Prostate gland (tissue), 2 donors: ENCODE data around the gene DIPK1C.

ENCODE experiments used
- POLR2A ChIP-seq: fragments of 450-650 bp; IDR thresholded peaks from one replicate; pipeline ENCODE4 v1.6.1; 2016; ENCODE audit warnings: antibody characterized with exemption, mild to moderate bottlenecking
- TF ChIP-seq, protein P1 (sequence below), 4 experiments: fragments of 200-600 bp in 2 of 4; fragments of 450-650 bp in 2 of 4; sonication (generic) in 2 of 4; IDR thresholded peaks; 1 replicate in 3 of 4; 2 replicates in 1 of 4; pipeline ENCODE4 v1.5.1; 2016 to 2019; ENCODE audit warnings: antibody characterized with exemption in 4 of 4, mild to moderate bottlenecking in 2 of 4, moderate library complexity in 2 of 4

DNA sequence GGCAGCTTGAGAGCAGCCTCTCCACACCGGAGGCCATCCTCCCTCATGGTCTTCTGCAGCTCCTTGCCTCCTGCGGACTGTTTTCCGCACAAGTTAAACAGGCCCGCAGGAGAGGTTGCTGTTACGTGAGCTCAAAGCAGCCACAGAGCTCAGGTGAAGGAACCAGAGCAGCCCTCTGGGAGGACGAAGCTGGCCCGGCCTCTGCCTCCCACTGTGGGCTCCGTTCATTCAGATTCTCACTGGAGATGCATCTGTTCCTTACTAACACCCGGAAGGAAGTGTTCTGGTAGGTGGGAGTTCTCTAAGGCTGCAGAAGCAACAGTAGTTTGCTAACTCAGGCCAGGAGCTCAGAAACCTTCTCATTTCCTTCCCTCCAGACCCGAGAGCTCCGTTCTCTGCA is 10.9 kb downstream of the DIPK1C start:
- no peak for TF ChIP-seq POLR2A
- TF ChIP-seq, protein P1, sequence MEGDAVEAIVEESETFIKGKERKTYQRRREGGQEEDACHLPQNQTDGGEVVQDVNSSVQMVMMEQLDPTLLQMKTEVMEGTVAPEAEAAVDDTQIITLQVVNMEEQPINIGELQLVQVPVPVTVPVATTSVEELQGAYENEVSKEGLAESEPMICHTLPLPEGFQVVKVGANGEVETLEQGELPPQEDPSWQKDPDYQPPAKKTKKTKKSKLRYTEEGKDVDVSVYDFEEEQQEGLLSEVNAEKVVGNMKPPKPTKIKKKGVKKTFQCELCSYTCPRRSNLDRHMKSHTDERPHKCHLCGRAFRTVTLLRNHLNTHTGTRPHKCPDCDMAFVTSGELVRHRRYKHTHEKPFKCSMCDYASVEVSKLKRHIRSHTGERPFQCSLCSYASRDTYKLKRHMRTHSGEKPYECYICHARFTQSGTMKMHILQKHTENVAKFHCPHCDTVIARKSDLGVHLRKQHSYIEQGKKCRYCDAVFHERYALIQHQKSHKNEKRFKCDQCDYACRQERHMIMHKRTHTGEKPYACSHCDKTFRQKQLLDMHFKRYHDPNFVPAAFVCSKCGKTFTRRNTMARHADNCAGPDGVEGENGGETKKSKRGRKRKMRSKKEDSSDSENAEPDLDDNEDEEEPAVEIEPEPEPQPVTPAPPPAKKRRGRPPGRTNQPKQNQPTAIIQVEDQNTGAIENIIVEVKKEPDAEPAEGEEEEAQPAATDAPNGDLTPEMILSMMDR (IDR thresholded peaks at IDR 0.05), result no peak
